ENCODE data around the gene IL5RA.

Gene IL5RA

DNA sequence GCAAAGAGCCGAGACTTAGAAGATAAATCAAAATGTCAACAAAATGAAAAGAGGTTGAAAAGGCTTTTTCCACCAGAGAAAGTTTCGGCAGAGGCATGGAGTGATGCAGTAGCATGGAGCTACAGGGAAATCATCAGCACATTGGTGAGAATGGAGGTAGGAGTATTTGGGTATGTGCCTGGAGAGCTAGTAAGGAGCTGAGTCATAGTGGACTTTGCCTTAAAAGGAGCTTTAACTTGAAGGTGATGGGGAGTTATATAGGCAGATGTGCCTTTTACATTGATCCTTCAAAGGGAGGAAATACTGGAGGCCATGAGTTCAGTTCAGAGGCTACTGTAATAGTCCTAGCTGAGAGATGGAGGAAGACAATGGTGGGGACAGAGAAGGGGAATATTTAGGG is 44.3 kb downstream of the IL5RA start:
- no peak for TF ChIP-seq POLR2A (IDR thresholded peaks at IDR 0.05; ENCODE audit: low read depth, low read length)
- DNase-seq (ENCODE audit: insufficient read length, low spot score): peak; percentile 6
- no peak for FAIRE-seq

DNA sequence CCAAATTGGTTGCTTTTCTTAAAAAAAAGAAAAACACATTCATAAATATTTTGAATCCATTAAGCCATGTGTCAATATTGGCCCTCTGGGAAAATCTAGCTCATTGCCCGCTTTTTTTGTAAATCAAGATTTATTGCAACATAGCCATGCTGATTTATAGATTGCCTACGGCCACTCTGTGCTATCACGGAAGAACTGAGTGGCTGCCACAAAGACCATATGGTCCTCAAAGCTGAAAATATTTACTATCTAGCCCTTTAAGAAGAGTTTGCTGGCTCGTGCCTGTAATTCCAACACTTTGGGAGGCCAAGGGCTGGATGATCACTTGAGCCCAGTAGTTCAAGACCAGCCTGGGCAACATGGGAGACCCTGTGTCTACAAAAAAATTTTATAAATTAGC is 45.9 kb downstream of the IL5RA start:
- no peak for TF ChIP-seq POLR2A (IDR thresholded peaks at IDR 0.05; ENCODE audit: low read depth, low read length)
- FAIRE-seq: no peak

DNA sequence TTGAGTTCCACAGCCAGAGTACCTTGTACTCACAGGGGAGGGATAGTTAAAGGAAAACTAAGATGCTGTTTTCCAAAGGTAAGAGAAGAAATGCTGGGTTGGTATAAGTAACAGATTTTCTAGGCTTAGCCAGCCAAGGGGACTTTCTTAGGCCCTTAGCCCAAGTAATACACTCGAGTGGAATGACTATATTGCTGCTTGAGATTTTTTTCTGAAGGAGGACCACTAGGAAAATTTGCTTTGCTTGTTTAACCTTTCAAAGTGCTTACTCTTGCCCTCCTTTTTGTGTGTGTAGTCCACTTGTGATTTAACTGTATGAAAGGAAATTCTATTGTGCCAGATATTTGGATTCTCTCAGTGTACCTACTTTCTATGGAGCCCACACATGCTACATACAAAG is 50.5 kb downstream of the IL5RA start:
- TF ChIP-seq POLR2A (IDR thresholded peaks at IDR 0.05; ENCODE audit: low read depth, low read length): no peak
- no peak for FAIRE-seq

More for the DNA sequence above, 45.9 kb downstream of the IL5RA start:
- DNase-seq (ENCODE audit: insufficient read length, low spot score): no peak

DNA sequence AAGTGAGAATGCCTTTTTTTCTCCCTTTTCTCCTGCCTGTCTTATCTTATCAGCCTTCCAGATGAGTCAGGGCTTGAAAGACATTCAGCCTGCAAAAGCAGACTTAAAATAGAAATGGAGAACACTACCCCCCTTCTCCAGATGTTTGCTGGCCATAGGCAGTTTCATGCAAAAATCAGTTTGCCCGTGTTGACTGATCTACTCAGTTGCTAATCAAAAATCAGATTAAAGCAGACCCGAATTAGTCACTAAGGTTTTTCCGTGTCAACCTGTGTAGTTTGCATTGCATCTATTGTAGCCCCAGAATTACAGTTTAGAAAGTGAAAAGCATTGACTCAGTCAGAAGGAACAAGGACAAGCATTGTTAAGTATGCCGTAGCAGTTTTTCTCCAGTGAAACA is 56.2 kb downstream of the IL5RA start:
- FAIRE-seq: no peak
- no peak for TF ChIP-seq POLR2A (IDR thresholded peaks at IDR 0.05; ENCODE audit: low read depth, low read length)
- no peak for DNase-seq (ENCODE audit: insufficient read length, low spot score)

More for the DNA sequence above, 50.5 kb downstream of the IL5RA start:
- no peak for DNase-seq (ENCODE audit: insufficient read length, low spot score)

DNA sequence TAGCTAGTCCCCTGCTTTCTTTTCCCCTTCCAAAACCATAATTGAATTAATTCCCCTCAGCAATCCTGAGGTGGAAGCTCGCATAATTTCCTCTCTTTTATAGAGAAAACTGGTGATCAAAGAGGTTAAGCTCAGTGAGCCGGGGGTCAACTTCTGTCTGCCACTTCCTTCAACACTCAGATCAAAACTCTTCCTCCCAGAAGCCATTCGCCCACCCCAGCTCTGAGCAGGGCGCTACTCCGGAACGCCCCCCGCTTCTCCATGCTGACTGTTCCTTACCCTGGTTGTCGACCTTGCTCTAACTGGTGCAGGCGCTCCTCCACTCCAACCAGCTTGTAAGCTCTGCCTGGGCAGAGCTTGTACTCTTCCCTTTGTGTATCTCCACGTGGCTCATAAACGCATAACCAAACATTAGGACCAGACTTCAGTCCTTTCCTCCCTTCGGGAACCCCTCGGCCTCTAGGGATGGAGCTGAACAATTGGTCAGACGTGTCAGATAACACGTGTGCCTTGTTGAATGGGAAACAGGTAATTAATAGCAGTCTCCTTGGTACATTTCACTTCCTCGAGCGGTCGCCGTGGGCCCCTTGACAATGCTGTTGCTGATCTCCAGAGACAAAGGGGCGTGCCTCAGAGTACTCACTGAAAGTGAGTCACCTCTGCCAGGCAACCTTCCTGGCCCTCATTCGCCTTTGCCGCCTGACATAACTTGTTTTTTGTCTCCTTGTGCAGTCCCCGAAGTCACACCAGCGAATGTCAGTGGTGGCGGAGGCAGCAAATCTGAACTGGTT is 71.8 kb downstream of the IL5RA start:
- DNase-seq (ENCODE audit: insufficient read length, low spot score) (peak; percentile 8), FAIRE-seq (no peak)
- no peak for TF ChIP-seq POLR2A (IDR thresholded peaks at IDR 0.05; ENCODE audit: low read depth, low read length)

DNA sequence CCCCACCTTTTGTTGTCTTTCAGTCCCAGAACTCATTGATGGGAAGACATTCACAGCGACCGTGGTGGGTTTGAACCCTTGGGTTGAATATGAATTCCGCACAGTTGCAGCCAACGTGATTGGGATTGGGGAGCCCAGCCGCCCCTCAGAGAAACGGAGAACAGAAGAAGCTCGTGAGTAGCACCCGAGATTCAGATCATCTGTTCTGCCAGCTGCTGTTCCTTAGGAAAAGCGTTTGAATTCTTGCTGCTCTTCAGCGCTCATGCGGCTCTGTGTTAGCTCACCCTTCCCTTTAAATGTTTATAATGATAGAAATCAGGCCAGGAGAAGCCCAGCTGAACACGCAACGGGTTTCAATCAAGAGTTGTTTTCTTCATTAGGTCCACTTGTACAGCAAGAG is 73.0 kb downstream of the IL5RA start:
- no peak for TF ChIP-seq POLR2A (IDR thresholded peaks at IDR 0.05; ENCODE audit: low read depth, low read length)
- FAIRE-seq (no peak), DNase-seq (ENCODE audit: insufficient read length, low spot score) (no peak)

DNA sequence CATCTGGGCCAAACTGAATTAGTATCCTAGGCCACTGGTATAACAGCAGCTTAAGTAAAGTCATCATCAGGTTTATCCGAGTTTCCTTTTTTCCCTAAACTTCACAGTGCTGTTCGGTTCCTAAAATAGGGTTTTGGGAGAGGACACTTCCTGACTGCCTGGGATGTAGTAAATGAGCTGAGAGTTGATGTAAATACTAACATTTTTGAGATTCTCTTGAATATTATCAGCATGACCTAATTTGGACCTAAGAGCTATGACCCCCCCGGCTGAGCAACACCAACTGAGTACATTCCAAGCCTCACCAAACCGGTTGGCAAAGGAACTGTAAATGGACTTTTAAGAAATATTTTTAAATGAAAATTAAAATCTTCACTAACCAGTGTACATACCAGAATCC is 78.8 kb downstream of the IL5RA start:
- DNase-seq (ENCODE audit: insufficient read length, low spot score): no peak
- TF ChIP-seq POLR2A (IDR thresholded peaks at IDR 0.05; ENCODE audit: low read depth, low read length): no peak
- FAIRE-seq: no peak

DNA sequence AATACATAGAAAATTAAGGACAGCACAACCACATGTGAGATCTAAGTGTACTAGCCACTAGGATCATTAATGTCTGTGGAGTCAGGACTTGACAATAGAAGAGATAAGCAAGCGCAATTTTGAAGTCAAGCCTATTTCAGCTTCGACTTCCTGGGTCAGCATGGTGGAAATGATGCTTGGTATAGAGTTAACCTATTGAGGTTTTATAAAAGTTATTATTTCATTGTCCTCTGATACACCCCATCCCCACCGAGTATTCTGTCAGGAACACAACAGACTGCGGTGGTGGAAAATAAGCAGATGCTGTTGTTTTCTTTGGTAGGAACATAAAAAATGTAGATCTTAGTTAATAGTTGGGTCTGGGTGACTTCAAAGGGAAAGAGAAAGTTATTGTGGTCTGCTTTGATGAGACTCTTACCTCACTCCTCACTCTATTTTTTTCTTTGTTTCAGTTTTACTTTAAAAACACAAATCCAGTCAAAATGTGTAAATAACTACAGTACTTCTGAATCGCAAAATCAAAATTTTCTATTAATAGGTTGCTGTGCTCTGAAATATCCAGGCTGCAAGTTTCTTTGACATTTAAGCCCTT is 82.1 kb downstream of the IL5RA start:
- TF ChIP-seq POLR2A (IDR thresholded peaks at IDR 0.05; ENCODE audit: low read depth, low read length): no peak
- no peak for DNase-seq (ENCODE audit: insufficient read length, low spot score)
- FAIRE-seq: no peak

DNA sequence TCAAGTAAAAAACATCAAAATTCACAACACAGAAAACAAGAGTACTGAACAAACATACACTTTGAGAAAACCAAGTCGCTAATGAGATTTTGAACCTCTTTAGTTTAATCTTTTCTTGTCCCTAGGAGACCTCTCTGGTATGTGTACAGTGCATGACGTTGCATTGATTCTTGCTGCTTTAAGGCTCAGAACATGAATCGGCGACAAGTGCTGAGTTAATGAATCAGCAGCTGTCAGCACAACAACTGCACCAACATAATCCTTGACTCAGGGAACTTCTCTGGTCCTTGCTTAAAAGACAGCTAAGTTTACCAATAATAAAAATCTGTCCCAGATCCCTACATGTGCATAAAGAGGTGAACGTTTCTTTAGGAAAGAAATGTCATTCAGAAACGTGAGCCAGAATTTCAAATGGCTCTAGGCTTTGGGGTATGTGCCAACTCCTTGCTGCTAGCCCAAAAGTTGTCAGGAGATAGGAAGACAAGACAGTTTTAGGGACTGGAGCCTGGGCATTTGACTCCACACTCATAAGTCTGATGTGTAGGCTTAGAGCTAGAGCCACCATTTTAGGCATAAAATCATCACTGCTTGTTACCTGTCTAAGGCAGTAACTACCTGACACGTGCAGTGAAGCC is 86.9 kb downstream of the IL5RA start:
- no peak for TF ChIP-seq POLR2A (IDR thresholded peaks at IDR 0.05; ENCODE audit: low read depth, low read length)
- FAIRE-seq: no peak
- DNase-seq (ENCODE audit: insufficient read length, low spot score): no peak

DNA sequence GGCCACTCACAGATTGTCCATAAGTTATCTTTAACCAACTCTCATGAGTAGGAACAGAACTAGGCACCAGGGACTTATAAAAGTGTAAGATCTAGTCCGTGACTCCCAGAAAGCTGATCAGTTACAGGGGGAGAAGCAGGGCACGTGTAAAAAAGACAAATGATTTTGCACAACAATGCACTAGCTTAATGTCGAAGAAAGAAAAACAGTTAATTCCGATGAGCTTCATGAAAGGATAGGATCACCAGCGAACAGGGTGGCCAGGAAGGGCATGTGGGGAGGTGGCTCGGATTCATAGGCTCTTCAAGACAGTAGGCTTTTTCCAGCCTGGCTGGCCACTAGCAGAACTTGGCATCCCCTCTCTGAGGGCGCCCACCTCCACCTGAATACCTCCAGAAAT is 90.0 kb downstream of the IL5RA start:
- TF ChIP-seq POLR2A (IDR thresholded peaks at IDR 0.05; ENCODE audit: low read depth, low read length): no peak
- no peak for FAIRE-seq
- no peak for DNase-seq (ENCODE audit: insufficient read length, low spot score)

All from H54 (cell line).